ENCODE data around the gene DRC3.

Gene DRC3

GRCh38 chr17:17928398-17929287 is 44.0 kb upstream of the DRC3 start:
- no peak for TF ChIP-seq CTCF (IDR thresholded peaks at IDR 0.05; ENCODE audit: low read length, missing control alignments)
- peak; percentile 58 for DNase-seq (ENCODE audit: low read depth)
- H3K4me3 ChIP-seq (replicated peaks; ENCODE audit: low read depth, low read length), result no peak overlapping the region

- TF ChIP-seq CTCF (IDR thresholded peaks at IDR 0.05; ENCODE audit: low read length, missing control alignments), result no peak
- DNase-seq (ENCODE audit: low read depth), result no peak
- H3K4me3 ChIP-seq (replicated peaks; ENCODE audit: low read depth, low read length), result no peak overlapping the region
Observed at GRCh38 chr17:17929655-17930380, 42.8 kb upstream of the DRC3 start.

- no peak for DNase-seq (ENCODE audit: low read depth)
- no peak for TF ChIP-seq CTCF (IDR thresholded peaks at IDR 0.05; ENCODE audit: low read length, missing control alignments)
- H3K4me3 ChIP-seq (replicated peaks; ENCODE audit: low read depth, low read length), result no peak overlapping the region
Observed at GRCh38 chr17:17930674-17931073, 42.0 kb upstream of the DRC3 start.

- H3K4me3 ChIP-seq (replicated peaks; ENCODE audit: low read depth, low read length), result no peak overlapping the region
- DNase-seq (ENCODE audit: low read depth), result no peak
- TF ChIP-seq CTCF (IDR thresholded peaks at IDR 0.05; ENCODE audit: low read length, missing control alignments), result no peak
Observed at GRCh38 chr17:17931159-17931558, 41.5 kb upstream of the DRC3 start.

GRCh38 chr17:17933775-17934174 is 38.9 kb upstream of the DRC3 start:
- no peak overlapping the region for H3K4me3 ChIP-seq (replicated peaks; ENCODE audit: low read depth, low read length)
- no peak for DNase-seq (ENCODE audit: low read depth)
- no peak for TF ChIP-seq CTCF (IDR thresholded peaks at IDR 0.05; ENCODE audit: low read length, missing control alignments)

GRCh38 chr17:17934214-17934613 is 38.4 kb upstream of the DRC3 start:
- TF ChIP-seq CTCF (IDR thresholded peaks at IDR 0.05; ENCODE audit: low read length, missing control alignments), result no peak
- no peak for DNase-seq (ENCODE audit: low read depth)
- no peak overlapping the region for H3K4me3 ChIP-seq (replicated peaks; ENCODE audit: low read depth, low read length)
